NCI-H187 treated with DMSO at 0.1 percent for 48 hours (cell line): ENCODE measurements around the gene CACNA2D4.
"Not testable (repeated sequence)": the region's sequence is repeated elsewhere in the genome, so short reads cannot be mapped to it uniquely, and the experiment has no call there.

Experiments
- DNase-seq: peaks from one replicate; lab custom pipeline; 2025; lab: John Stamatoyannopoulos, UW

The CACNA2D4 gene

GRCh38 chr12:1832801-1833595 lies 85.5 kb downstream of the CACNA2D4 start:
- no peak for DNase-seq

DNA sequence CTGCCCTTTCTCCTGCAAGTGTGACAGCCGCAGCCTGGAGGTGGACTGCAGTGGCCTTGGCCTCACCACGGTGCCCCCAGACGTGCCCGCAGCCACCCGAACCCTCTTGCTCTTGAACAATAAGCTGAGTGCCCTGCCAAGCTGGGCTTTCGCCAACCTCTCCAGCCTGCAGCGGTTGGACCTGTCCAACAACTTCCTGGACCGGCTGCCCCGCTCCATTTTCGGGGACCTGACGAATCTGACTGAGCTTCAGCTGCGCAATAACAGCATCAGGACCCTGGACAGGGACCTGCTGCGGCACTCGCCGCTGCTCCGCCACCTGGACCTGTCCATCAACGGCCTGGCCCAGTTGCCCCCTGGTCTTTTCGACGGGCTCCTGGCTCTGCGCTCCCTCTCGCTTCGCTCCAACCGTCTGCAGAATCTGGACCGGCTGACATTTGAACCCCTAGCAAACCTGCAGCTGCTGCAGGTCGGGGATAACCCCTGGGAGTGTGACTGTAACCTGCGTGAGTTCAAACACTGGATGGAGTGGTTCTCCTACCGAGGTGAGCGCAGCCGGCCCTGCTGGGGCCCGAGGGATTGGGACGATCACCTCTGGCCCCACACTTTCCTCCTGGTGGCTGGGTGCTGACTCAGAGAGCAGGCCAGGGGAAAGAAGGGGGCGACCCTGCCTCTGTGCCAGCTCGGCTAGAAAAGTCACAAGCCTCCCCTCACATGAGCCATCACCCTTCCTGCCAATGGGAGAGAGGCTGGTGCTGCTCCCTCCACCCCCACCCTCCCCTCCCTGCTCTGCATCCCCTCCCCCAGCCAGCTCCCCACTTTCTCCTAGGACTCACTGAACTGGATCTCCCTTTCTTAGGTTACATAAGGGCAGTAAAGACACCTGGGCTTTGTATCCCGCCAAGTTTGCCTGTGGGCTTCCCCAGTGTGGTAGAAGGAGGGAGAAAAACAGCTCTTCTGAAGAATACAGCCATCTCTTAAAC lies 87.2 kb downstream of the CACNA2D4 start:
- no peak for DNase-seq

GRCh38 chr12:1830401-1830845 lies 88.0 kb downstream of the CACNA2D4 start:
- DNase-seq, result no peak

DNA sequence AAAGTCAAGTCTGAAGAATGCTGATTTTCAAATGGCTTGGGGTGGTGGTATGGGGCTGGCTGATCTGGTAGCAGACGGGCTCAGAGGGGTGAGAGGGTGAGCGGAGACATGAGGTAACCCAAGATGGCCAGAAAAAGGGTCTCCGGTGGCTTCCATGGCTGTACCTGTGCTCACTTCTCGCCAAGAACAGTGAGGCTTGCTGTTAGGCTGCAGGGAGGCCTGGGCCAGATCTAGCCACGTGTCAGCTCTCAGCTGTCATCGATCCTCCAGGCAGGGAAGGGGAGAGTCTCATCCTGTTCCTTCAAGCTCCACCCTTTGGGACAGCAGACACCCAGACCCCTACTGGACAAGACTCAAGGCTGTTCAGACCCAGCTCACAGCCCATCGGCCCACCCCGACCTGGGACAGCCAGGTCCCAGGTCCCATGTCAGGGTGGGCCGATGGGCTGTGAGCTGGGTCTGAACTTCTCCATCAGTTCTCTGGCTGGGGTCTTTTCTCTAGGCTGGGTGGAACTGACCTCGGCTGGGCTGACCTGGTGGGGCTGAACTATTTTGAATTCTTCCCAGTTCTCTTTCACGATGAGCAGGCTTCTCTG lies 89.0 kb downstream of the CACNA2D4 start:
- DNase-seq, result no peak

DNA sequence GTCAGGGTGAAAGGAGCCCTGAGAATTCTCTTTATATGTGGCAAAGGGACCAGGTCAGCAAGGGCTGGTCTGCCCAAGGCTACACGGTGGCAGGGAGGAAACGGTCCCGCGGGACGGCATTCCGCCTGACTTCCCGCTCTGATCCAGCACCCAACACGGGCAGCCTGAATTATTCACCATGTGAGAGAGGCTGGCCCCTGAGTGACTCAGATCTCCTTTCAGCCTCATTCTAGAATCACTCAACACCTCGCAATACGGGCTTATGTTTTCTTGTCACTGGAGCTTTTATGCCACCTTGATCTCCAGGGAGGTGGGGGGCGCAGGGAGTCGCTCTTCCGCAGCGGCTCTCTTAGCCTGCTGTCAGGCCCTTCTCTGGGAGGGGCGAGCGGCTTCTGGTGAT lies 89.6 kb downstream of the CACNA2D4 start:
- no peak for DNase-seq

DNA sequence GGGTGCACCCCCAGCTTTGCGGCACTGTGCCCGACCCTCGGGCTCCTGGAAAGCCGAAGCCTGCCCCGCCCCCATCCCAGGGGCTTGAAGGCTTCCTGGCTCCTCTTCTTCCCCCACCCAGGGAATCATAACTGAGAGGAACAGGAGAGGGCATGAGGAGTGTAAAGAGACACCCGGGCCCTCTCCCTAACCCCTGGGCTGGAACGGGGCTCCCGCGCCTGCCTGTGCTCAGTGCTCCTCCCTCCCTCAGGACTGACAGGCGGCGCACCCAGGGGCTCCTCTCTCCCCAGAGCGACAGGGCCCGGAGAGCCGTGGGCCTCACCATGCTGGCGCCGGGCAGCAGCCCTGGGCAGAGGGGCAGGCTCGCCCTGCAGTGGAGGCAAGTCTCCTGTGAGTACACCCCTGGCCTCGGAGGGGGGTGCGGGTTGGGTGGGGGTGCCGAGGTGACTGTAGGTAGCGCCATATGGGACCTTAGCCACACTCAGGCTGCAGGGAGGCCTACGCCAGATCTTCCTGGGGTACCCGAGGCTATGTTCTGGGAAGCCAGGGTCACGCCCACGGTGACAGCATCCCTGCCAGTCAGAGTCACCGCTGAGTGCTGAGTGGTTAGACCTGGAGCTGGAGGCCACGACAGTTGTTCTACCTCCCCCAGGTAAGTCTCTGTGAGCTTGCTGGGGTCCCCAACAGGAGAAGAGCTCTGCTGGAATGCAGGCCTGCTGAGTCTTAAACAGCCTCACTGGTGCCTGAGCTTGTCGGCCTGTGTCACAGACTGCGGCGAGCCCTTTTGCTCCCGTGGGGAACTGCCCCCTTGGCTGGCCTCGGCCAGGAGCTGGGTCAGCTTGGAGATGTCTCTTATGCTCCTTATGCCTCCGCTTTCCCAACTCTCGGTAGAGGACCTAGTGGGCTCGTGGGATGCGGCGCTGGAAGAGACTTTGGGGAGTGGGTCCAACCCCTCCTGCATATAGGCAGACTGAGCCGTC lies 90.3 kb downstream of the CACNA2D4 start:
- DNase-seq, result no peak

- DNase-seq, result no peak
These were observed 91.4 kb downstream of the CACNA2D4 start for GRCh38 chr12:1826867-1827705.

GRCh38 chr12:1826401-1826800 lies 92.1 kb downstream of the CACNA2D4 start:
- DNase-seq, result no peak

DNA sequence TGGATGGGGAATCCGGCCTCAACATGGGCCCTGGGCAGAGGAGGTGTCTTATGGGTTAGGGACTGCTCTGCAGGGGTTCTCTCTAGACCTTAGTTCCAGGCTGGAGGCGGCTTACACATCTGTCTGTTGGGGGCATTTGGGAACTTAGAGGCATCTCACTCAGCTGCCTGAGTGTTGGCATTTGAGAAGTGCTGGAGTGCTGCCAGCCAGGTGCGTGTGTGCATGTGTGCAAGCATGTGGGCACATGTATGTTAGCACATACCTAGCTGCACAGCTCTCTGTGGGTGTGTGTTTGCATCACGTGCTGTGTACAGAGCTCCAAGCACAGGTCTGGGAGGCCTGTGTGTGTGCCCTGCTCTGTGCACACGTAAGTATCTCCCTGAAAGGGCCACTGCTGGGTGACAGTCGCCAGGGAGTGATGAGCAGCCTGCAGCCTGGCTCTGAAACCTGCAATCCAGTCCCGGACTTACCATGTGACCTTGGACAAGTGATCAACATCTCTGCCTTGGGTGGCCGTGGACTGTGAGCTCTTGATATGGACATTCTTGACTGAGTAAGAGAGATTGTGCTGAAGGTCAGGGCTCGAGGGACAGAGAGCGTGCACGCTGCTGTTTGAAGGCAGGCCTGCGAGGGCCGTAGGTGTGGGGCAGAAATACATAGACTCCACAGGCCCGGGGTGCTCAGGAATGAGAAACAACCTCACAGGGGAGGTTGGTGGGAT lies 92.9 kb downstream of the CACNA2D4 start:
- DNase-seq, result no peak

DNA sequence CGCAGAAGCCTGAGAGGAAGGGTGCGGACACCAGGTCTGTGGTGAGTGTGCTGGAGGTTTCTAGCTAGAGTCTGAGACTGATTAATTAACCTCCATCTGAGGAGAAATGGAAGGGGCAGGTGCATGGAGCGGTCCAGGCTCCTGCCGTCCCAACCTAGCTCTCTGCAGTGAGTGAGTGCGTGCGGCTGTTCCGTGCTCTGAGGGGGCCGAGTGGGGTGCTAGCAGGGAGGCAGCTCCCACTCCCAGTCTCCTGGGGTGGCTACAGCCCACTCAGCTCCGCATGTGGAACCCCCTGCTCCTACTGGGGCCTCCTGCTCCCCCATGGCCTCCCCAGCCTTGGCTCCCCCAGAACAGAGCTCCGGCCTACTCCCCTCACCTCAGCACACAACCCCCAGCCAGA lies 95.2 kb downstream of the CACNA2D4 start:
- no peak for DNase-seq

- no peak for DNase-seq
These were observed 95.8 kb downstream of the CACNA2D4 start for GRCh38 chr12:1822699-1823098.

DNA sequence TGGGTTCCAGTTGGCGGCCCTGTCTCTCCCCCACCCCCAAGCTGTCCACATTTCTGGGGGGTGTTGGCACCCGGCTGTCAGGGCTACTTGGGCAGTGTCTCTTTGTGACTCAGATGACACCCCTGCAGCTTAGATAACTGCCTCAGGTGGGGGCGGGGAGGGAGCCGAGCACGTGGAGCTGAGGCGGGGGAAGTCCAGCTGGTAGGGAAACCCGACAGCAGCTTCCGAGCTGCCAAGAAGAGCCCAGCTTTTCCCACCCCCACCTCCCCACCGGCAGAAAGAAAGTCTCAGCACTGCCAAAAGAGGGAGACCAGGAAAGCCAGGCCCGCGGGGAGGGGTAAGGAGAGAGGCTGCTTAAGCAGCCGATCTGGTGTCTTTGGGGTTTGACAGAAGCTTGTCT lies 96.6 kb downstream of the CACNA2D4 start:
- no peak for DNase-seq

GRCh38 chr12:1820896-1821291 lies 97.6 kb downstream of the CACNA2D4 start:
- no peak for DNase-seq

- DNase-seq, result no peak
These were observed 98.1 kb downstream of the CACNA2D4 start, which contains the start of gene LRTM2 for GRCh38 chr12:1820191-1820895. TSS of gene LRTM2 (plus strand) at chr12:1820565. CDS start at chr12:1828149, 7,584 bp downstream.

- no peak for DNase-seq
These were observed 98.9 kb downstream of the CACNA2D4 start for GRCh38 chr12:1819571-1819970.

DNA sequence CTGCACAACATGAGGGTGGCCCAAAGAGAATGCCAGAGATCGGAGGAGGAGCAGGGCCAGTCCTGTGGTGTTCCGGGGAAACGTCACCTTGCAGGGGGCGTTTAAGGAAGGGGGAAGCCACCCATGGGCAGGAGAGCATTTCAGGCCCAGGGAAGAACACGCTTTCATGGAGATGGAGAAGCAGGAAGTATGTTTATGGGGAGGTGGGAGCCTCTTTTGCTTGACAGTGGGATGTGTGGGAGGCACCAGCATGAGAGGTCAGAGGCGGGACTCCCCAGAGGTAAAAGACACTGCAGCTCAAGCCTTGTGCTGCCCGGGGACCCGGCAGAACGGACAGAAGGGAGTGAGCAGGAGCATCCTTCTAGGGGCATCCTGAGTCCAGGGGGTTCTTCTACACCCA lies 99.4 kb downstream of the CACNA2D4 start:
- no peak for DNase-seq

DNA sequence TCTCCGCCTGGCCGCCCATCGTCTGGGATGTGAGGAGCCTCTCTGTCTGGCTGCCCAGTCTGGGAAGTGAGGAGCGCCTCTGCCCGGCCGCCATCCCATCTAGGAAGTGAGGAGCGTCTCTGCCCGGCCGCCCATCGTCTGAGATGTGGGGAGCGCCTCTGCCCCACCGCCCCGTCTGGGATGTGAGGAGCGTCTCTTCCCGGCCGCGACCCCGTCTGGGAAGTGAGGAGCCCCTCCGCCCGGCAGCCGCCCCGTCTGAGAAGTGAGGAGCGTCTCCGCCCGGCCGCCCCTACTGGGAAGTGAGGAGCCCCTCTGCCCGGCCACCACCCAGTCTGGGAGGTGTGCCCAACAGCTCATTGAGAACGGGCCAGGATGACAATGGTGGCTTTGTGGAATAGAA lies 100.5 kb downstream of the CACNA2D4 start:
- DNase-seq, result not testable (repeated sequence)

- no peak for DNase-seq
These were observed 101.6 kb downstream of the CACNA2D4 start for GRCh38 chr12:1816730-1817348.
